GM18526 (cell line): Measurements from ENCODE around the gene CAPN11.

Experiments used
- POLR2A ChIP-seq: IDR thresholded peaks from 3 replicates; pipeline ENCODE4 v1.6.1; 2011; ENCODE audit not compliant: insufficient read length; ENCODE audit errors: extremely low read depth

Gene CAPN11

GRCh38 chr6:44185953-44186634 lies 27.5 kb downstream of the CAPN11 start:
- no peak for TF ChIP-seq POLR2A

GRCh38 chr6:44186635-44187025 lies 28.0 kb downstream of the CAPN11 start:
- no peak for TF ChIP-seq POLR2A

GRCh38 chr6:44188819-44189218 lies 30.2 kb downstream of the CAPN11 start:
- no peak for TF ChIP-seq POLR2A

GRCh38 chr6:44189257-44189656 lies 30.6 kb downstream of the CAPN11 start:
- TF ChIP-seq POLR2A: no peak

- no peak for TF ChIP-seq POLR2A
Measured at GRCh38 chr6:44190715-44191114, 32.1 kb downstream of the CAPN11 start.

GRCh38 chr6:44192428-44193041 lies 33.9 kb downstream of the CAPN11 start:
- TF ChIP-seq POLR2A: no peak

GRCh38 chr6:44193307-44193910 lies 34.8 kb downstream of the CAPN11 start:
- TF ChIP-seq POLR2A: no peak

GRCh38 chr6:44194326-44194725 lies 35.7 kb downstream of the CAPN11 start:
- TF ChIP-seq POLR2A: no peak

GRCh38 chr6:44198684-44199083 lies 40.1 kb downstream of the CAPN11 start:
- no peak for TF ChIP-seq POLR2A

GRCh38 chr6:44199883-44200282 lies 41.3 kb downstream of the CAPN11 start:
- no peak for TF ChIP-seq POLR2A

- TF ChIP-seq POLR2A: no peak
Measured at GRCh38 chr6:44201200-44201599, 42.6 kb downstream of the CAPN11 start.

- TF ChIP-seq POLR2A: no peak
Measured at GRCh38 chr6:44201638-44202303, 43.2 kb downstream of the CAPN11 start.

GRCh38 chr6:44202332-44202971 lies 43.8 kb downstream of the CAPN11 start:
- TF ChIP-seq POLR2A: no peak

- no peak for TF ChIP-seq POLR2A
Measured at GRCh38 chr6:44202972-44203750, 44.5 kb downstream of the CAPN11 start.

- TF ChIP-seq POLR2A: no peak
Measured at GRCh38 chr6:44203955-44204354, 45.3 kb downstream of the CAPN11 start.
